ENCODE measurements around the gene ZNF608. TPM values are rescaled to one million over a fixed set of nuclear protein-coding genes. Genes with fewer than 3 reads are reported as not detected.

ZNF608 gene
- total RNA-seq, 2 experiments from 2014 or later, result 22.6 to 58.8 TPM

GRCh38 chr5:124764585-124764984 lies 18.1 kb upstream of the ZNF608 start:
- Histone ChIP-seq H3K9me2 (ENCODE audit: insufficient read depth, low read length) (no peaks in the 10 kb centered on the region), H2AFZ (ENCODE audit: low read length) (peak overlapping the region; percentile 60; the same call in 1 of the 2 replicates), H3K27ac (ENCODE audit: low read depth, low read length, poor library complexity, severe bottlenecking) (no peak overlapping the region), H4K20me1 (ENCODE audit: insufficient read depth, low read length) (no peaks in the 10 kb centered on the region), H3K36me3 (ENCODE audit: insufficient read depth, low read length) (no peaks in the 10 kb centered on the region), H3K9me3 (ENCODE audit: low read length) (no peaks in the 10 kb centered on the region), H3K79me2 (ENCODE audit: insufficient read depth, low read depth, low read length) (no peaks in the 10 kb centered on the region), H3K4me1 (ENCODE audit: insufficient read depth, low read length, poor library complexity, severe bottlenecking) (peaks cover 8% of the 10 kb centered on the region), H3K4me2 (ENCODE audit: low read length) (no peak overlapping the region), H3K4me3 (ENCODE audit: low read depth, low read length, poor library complexity, severe bottlenecking) (no peak overlapping the region)
- intact Hi-C loops (cut with micrococcal nuclease; ENCODE audit: unreplicated experiment), result no loop called here
- DNase-seq (ENCODE audit: low spot score), result no peak
- no TSS peak for BruUV-seq (replicated peaks)
- POLR2A ChIA-PET, result interaction anchor here (0.6 to 2.2 kb wide), 6 partner anchors 8 to 1048 kb away, joined by 3 to 12 read pairs (median 6); no protein-coding TSS in a partner anchor
- CTCF ChIA-PET (ENCODE audit: unreplicated experiment), result no interaction called here
- TF ChIP-seq, protein P1, sequence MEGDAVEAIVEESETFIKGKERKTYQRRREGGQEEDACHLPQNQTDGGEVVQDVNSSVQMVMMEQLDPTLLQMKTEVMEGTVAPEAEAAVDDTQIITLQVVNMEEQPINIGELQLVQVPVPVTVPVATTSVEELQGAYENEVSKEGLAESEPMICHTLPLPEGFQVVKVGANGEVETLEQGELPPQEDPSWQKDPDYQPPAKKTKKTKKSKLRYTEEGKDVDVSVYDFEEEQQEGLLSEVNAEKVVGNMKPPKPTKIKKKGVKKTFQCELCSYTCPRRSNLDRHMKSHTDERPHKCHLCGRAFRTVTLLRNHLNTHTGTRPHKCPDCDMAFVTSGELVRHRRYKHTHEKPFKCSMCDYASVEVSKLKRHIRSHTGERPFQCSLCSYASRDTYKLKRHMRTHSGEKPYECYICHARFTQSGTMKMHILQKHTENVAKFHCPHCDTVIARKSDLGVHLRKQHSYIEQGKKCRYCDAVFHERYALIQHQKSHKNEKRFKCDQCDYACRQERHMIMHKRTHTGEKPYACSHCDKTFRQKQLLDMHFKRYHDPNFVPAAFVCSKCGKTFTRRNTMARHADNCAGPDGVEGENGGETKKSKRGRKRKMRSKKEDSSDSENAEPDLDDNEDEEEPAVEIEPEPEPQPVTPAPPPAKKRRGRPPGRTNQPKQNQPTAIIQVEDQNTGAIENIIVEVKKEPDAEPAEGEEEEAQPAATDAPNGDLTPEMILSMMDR (conservative IDR thresholded peaks at IDR 0.05; ENCODE audit: low read length), result no peak
- TF ChIP-seq EZH2phosphoT487 (IDR thresholded peaks at IDR 0.05; ENCODE audit: borderline replicate concordance, low read depth, low read length), result no peak

DNA sequence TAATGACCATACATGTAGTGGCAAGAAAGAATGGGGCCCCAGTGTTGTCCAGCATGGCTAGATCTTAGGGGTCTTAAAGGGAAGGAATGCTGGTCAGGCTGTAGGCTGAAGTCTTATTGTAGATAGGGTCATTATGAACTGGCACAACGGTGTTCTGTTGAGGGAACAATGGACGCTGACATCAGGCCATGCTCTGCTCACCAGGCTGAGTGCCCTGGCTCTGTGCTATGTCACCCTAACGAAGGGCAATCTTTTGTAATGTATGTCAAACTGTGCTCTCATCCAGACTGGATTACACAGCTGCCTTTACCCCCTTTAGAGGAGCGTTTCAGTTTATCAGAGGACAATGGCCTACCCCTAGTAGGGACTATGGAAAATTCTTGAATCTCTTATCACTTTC lies 14.6 kb upstream of the ZNF608 start:
- no TSS peak for BruUV-seq (replicated peaks)

DNA sequence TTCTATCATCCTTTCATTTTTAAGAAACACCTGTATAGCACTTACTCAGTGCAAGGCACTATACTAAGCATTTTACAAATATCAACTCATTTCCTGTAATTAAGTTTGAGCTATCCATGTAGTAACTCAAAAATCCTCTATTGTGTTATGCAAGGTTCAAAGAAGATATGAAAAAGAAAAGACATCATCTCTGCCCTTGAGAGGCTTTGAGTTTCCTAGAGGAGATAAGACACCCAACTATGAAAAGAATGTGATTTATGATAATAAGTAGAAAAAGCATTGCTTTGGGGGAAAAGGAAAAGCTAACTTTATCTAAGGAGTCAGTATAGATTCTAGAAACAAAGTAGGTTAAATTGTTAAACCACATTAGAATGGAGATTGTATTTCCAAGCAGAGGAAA lies 14.2 kb upstream of the ZNF608 start:
- no peaks in the 10 kb centered on the region for H3K9me2 ChIP-seq (ENCODE audit: insufficient read depth, low read length)
- ChIA-PET CTCF (ENCODE audit: unreplicated experiment) (no interaction called here), POLR2A (interaction anchor here (0.5 to 2.5 kb wide), 5 partner anchors 10 to 1176 kb away, joined by 3 to 16 read pairs (median 7); no protein-coding TSS in a partner anchor)
- intact Hi-C loops (cut with micrococcal nuclease; ENCODE audit: unreplicated experiment), result no loop called here
- H3K4me3 ChIP-seq (ENCODE audit: low read depth, low read length, poor library complexity, severe bottlenecking), result no peak overlapping the region
- peak overlapping the region; percentile 5; the same call in 1 of the 2 replicates for H2AFZ ChIP-seq (ENCODE audit: low read length)
- no peaks in the 10 kb centered on the region for H4K20me1 ChIP-seq (ENCODE audit: insufficient read depth, low read length)
- H3K4me1 ChIP-seq (ENCODE audit: insufficient read depth, low read length, poor library complexity, severe bottlenecking), result peaks cover 12% of the 10 kb centered on the region
- H3K27ac ChIP-seq (ENCODE audit: low read depth, low read length, poor library complexity, severe bottlenecking), result no peak overlapping the region
- H3K79me2 ChIP-seq (ENCODE audit: insufficient read depth, low read depth, low read length), result no peaks in the 10 kb centered on the region
- H3K36me3 ChIP-seq (ENCODE audit: insufficient read depth, low read length), result no peaks in the 10 kb centered on the region
- TF ChIP-seq, protein P1 (conservative IDR thresholded peaks at IDR 0.05; ENCODE audit: low read length), result no peak
- TF ChIP-seq EZH2phosphoT487 (IDR thresholded peaks at IDR 0.05; ENCODE audit: borderline replicate concordance, low read depth, low read length), result no peak
- no peaks in the 10 kb centered on the region for H3K9me3 ChIP-seq (ENCODE audit: low read length)
- H3K4me2 ChIP-seq (ENCODE audit: low read length), result no peak overlapping the region
- no TSS peak for BruUV-seq (replicated peaks)
- no peak for DNase-seq (ENCODE audit: low spot score)

More for the DNA sequence above, 14.6 kb upstream of the ZNF608 start:
- H3K4me1 ChIP-seq (ENCODE audit: insufficient read depth, low read length, poor library complexity, severe bottlenecking), result peaks cover 8% of the 10 kb centered on the region
- CTCF ChIA-PET (ENCODE audit: unreplicated experiment), result no interaction called here
- H2AFZ ChIP-seq (ENCODE audit: low read length), result no peak overlapping the region
- no peak overlapping the region for H3K4me3 ChIP-seq (ENCODE audit: low read depth, low read length, poor library complexity, severe bottlenecking)
- no peaks in the 10 kb centered on the region for H3K9me3 ChIP-seq (ENCODE audit: low read length)
- POLR2A ChIA-PET, result interaction anchor here (1.1 to 2.5 kb wide), 4 partner anchors 9 to 241 kb away, joined by 3 to 16 read pairs (median 8); no protein-coding TSS in a partner anchor
- no peak for DNase-seq (ENCODE audit: low spot score)
- no peak overlapping the region for H3K27ac ChIP-seq (ENCODE audit: low read depth, low read length, poor library complexity, severe bottlenecking)
- intact Hi-C loops (cut with micrococcal nuclease; ENCODE audit: unreplicated experiment), result no loop called here
- H3K9me2 ChIP-seq (ENCODE audit: insufficient read depth, low read length), result no peaks in the 10 kb centered on the region
- no peaks in the 10 kb centered on the region for H4K20me1 ChIP-seq (ENCODE audit: insufficient read depth, low read length)
- H3K36me3 ChIP-seq (ENCODE audit: insufficient read depth, low read length), result no peaks in the 10 kb centered on the region
- no peaks in the 10 kb centered on the region for H3K79me2 ChIP-seq (ENCODE audit: insufficient read depth, low read depth, low read length)
- H3K4me2 ChIP-seq (ENCODE audit: low read length), result no peak overlapping the region
- TF ChIP-seq, protein P1 (conservative IDR thresholded peaks at IDR 0.05; ENCODE audit: low read length), result no peak
- TF ChIP-seq EZH2phosphoT487 (IDR thresholded peaks at IDR 0.05; ENCODE audit: borderline replicate concordance, low read depth, low read length), result no peak
